ENCODE results near the gene NCDN.

The NCDN gene

GRCh38 chr1:35597870-35598269 is 40.3 kb downstream of the NCDN start:
- no peak for TF ChIP-seq CTCF (IDR thresholded peaks at IDR 0.05; ENCODE audit: low read depth, low read length)
- no peak overlapping the region for H3K4me3 ChIP-seq (ENCODE audit: low read depth, low read length)

GRCh38 chr1:35598895-35599294 is 41.3 kb downstream of the NCDN start:
- H3K4me3 ChIP-seq (ENCODE audit: low read depth, low read length): no peak overlapping the region
- TF ChIP-seq CTCF (IDR thresholded peaks at IDR 0.05; ENCODE audit: low read depth, low read length): no peak

GRCh38 chr1:35599411-35599810 is 41.8 kb downstream of the NCDN start:
- no peak for TF ChIP-seq CTCF (IDR thresholded peaks at IDR 0.05; ENCODE audit: low read depth, low read length)
- no peak overlapping the region for H3K4me3 ChIP-seq (ENCODE audit: low read depth, low read length)

- no peak for TF ChIP-seq CTCF (IDR thresholded peaks at IDR 0.05; ENCODE audit: low read depth, low read length)
- no peak overlapping the region for H3K4me3 ChIP-seq (ENCODE audit: low read depth, low read length)
Measured at GRCh38 chr1:35600593-35600992, 43.0 kb downstream of the NCDN start.

GRCh38 chr1:35603468-35603867 is 45.9 kb downstream of the NCDN start:
- TF ChIP-seq CTCF (IDR thresholded peaks at IDR 0.05; ENCODE audit: low read depth, low read length): no peak
- H3K4me3 ChIP-seq (ENCODE audit: low read depth, low read length): no peak overlapping the region

GRCh38 chr1:35603941-35604340 is 46.3 kb downstream of the NCDN start:
- no peak for TF ChIP-seq CTCF (IDR thresholded peaks at IDR 0.05; ENCODE audit: low read depth, low read length)
- H3K4me3 ChIP-seq (ENCODE audit: low read depth, low read length): no peak overlapping the region

GRCh38 chr1:35605071-35605866 is 47.7 kb downstream of the NCDN start:
- no peak for TF ChIP-seq CTCF (IDR thresholded peaks at IDR 0.05; ENCODE audit: low read depth, low read length)
- no peak overlapping the region for H3K4me3 ChIP-seq (ENCODE audit: low read depth, low read length)
